CD4-positive, alpha-beta T cell (primary cell): Measurements from ENCODE around the gene CLIC4. TPM values are rescaled to one million over a fixed set of nuclear protein-coding genes. Genes with fewer than 3 reads are reported as not detected.
"Not testable (repeated sequence)": the region's sequence is repeated elsewhere in the genome, so short reads cannot be mapped to it uniquely, and the experiment has no call there.

Experiments
- ATAC-seq: fragments of 200-7000 bp; cut with Tn5 transposase; one replicate; pipeline ENCODE4 v1.10.0; 2022; ENCODE audit warnings: mild to moderate bottlenecking; ENCODE audit not compliant: poor library complexity
- CTCF ChIA-PET: fragments of 350-600 bp; sonication (Branson Sonifier 250); formaldehyde crosslinking; loops from one replicate; lab custom pipeline; 2021; ENCODE audit warnings: antibody characterized with exemption, inconsistent platforms; lab: Charles Lee
- POLR2A ChIA-PET: fragments of 350-600 bp; sonication (Branson Sonifier 250); formaldehyde crosslinking; loops from one replicate; lab custom pipeline; 2021; ENCODE audit warnings: antibody characterized with exemption, inconsistent platforms; lab: Charles Lee
- DNase-seq, 14 experiments: peaks; one replicate each; pipeline ENCODE4 v3.0.0-alpha.2; 2013 to 2020; ENCODE audit warnings: mixed read lengths in 2 of 14
- H3K27ac ChIP-seq, 2 donors: one replicate each; pipeline versions ENCODE4 v1.5.1 to v1.7.0; 2013; ENCODE audit warnings: low read length in 2 of 2, low read depth in 1 of 2, mild to moderate bottlenecking in 1 of 2
- H3K27me3 ChIP-seq, 2 experiments: 1 replicate in 1 of 2; 2 replicates in 1 of 2; pipeline versions ENCODE4 v1.6.1 to v1.7.0; 2013; ENCODE audit warnings: low read length in 2 of 2, control low read depth in 1 of 2, mild to moderate bottlenecking in 1 of 2, moderate library complexity in 1 of 2; ENCODE audit not compliant: insufficient read depth in 2 of 2, control insufficient read depth in 1 of 2
- H3K36me3 ChIP-seq: one replicate; pipeline ENCODE4 v1.6.1; 2013; ENCODE audit warnings: low read length, control low read depth; ENCODE audit not compliant: insufficient read depth
- H3K4me1 ChIP-seq: one replicate; pipeline ENCODE4 v1.6.1; 2013; ENCODE audit warnings: low read length, control low read depth; ENCODE audit not compliant: insufficient read depth
- H3K4me3 ChIP-seq: one replicate; pipeline ENCODE4 v1.5.1; 2013; ENCODE audit warnings: mild to moderate bottlenecking, low read length, moderate library complexity
- H3K9me3 ChIP-seq, 2 experiments: 1 replicate in 1 of 2; 2 replicates in 1 of 2; pipeline versions ENCODE4 v1.6.1 to v1.7.0; 2013; ENCODE audit warnings: low read length in 2 of 2, mild to moderate bottlenecking in 2 of 2, control low read depth in 1 of 2, moderate library complexity in 1 of 2; ENCODE audit not compliant: control insufficient read depth in 1 of 2, insufficient read depth in 1 of 2
- H3K27ac Mint-ChIP-seq: one replicate; pipeline ENCODE4 v1.8.0; 2020; ENCODE audit warnings: mixed read lengths
- H3K27me3 Mint-ChIP-seq: one replicate; pipeline ENCODE4 v1.8.0; 2021; ENCODE audit warnings: mixed read lengths
- H3K36me3 Mint-ChIP-seq: one replicate; pipeline ENCODE4 v1.8.0; 2021; ENCODE audit warnings: low read depth, mixed read lengths
- H3K4me1 Mint-ChIP-seq: one replicate; pipeline ENCODE4 v1.8.0; 2021; ENCODE audit warnings: low read depth, mixed read lengths
- H3K4me3 Mint-ChIP-seq: one replicate; pipeline ENCODE4 v1.8.0; 2020; ENCODE audit warnings: mild to moderate bottlenecking, mixed read lengths
- H3K9me3 Mint-ChIP-seq: one replicate; pipeline ENCODE4 v1.8.0; 2020; ENCODE audit warnings: mixed read lengths
- CTCF ChIP-seq: fragments of 200-600 bp; IDR thresholded peaks from one replicate; pipeline ENCODE4 v1.8.0; 2022; ENCODE audit warnings: antibody characterized with exemption, mild to moderate bottlenecking
- intact Hi-C, 2 experiments: fragments of 100-400 bp; cut with DNase I in 1 of 2; cut with micrococcal nuclease in 1 of 2; formaldehyde crosslinking; loops; one replicate each; pipeline versions ENCODE4 v1.15.1 to v1.9.0; 2023 to 2025; cut with DNase I, micrococcal nuclease
- total RNA-seq, 174 experiments: library from RNA in 2 of 174; stranded (reverse) in 2 of 174; gene quantifications; one replicate each; pipeline ENCODE4 v1.2.3 and lab custom pipeline; 2021 to 2026

Gene CLIC4
- total RNA-seq, 2 experiments from 2014 or later = 1.1 to 1.3 TPM

- Histone ChIP-seq H3K27me3 (no peaks in the 10 kb centered on the region), H3K4me3 (no peak overlapping the region), H3K27ac (no peak overlapping the region), H3K9me3 (no peaks in the 10 kb centered on the region), H3K36me3 (no peaks in the 10 kb centered on the region), H3K4me1 (no peaks in the 10 kb centered on the region)
- ATAC-seq (no peak), DNase-seq (no peak)
- Mint-ChIP-seq H3K27me3 (no peaks in the 10 kb centered on the region), H3K27ac (no peak overlapping the region), H3K4me1 (no peaks in the 10 kb centered on the region), H3K36me3 (no peaks in the 10 kb centered on the region), H3K9me3 (no peaks in the 10 kb centered on the region), H3K4me3 (no peak overlapping the region)
- TF ChIP-seq CTCF = no peak
- POLR2A ChIA-PET = interaction anchor here (0.6 kb wide), 1 partner anchor 26 kb away, joined by 6 read pairs; no protein-coding TSS in a partner anchor
- CTCF ChIA-PET = no interaction called here
- intact Hi-C loops = no loop called here
Measured at GRCh38 chr1:24776821-24777220, 31.6 kb downstream of the CLIC4 start.

- no peak overlapping the region for H3K27ac ChIP-seq
- no peaks in the 10 kb centered on the region for H3K4me1 Mint-ChIP-seq
- no peaks in the 10 kb centered on the region for H3K9me3 ChIP-seq
- no peak overlapping the region for H3K4me3 Mint-ChIP-seq
- POLR2A ChIA-PET = no interaction called here
- H3K9me3 Mint-ChIP-seq = no peaks in the 10 kb centered on the region
- no peaks in the 10 kb centered on the region for H3K36me3 ChIP-seq
- H3K4me3 ChIP-seq = no peak overlapping the region
- DNase-seq (no peak), ATAC-seq (no peak)
- intact Hi-C loops = no loop called here
- H3K4me1 ChIP-seq = no peaks in the 10 kb centered on the region
- TF ChIP-seq CTCF = no peak
- no peaks in the 10 kb centered on the region for H3K36me3 Mint-ChIP-seq
- no peaks in the 10 kb centered on the region for H3K27me3 ChIP-seq
- CTCF ChIA-PET = no interaction called here
- no peaks in the 10 kb centered on the region for H3K27me3 Mint-ChIP-seq
- H3K27ac Mint-ChIP-seq = no peak overlapping the region
Measured at GRCh38 chr1:24778141-24778540, 32.9 kb downstream of the CLIC4 start.

- H3K36me3 Mint-ChIP-seq, CTCF ChIA-PET, H3K4me3 ChIP-seq, intact Hi-C loops, H3K27me3 ChIP-seq, H3K9me3 ChIP-seq, DNase-seq, ATAC-seq, H3K4me1 ChIP-seq, H3K27ac Mint-ChIP-seq, H3K4me1 Mint-ChIP-seq, H3K27ac ChIP-seq, H3K9me3 Mint-ChIP-seq, POLR2A ChIA-PET, H3K27me3 Mint-ChIP-seq, H3K4me3 Mint-ChIP-seq, H3K36me3 ChIP-seq: not testable (repeated sequence)
Measured at GRCh38 chr1:24779199-24779598, 34.0 kb downstream of the CLIC4 start.
